GM20000 (cell line): ENCODE results near the gene PHF3.

Source experiments
- DNase-seq: peaks from one replicate; pipeline ENCODE4 v3.0.0; 2012; ENCODE audit warnings: low spot score
- CTCF ChIP-seq: IDR thresholded peaks from 2 replicates; pipeline ENCODE4 v1.5.1; 2012; ENCODE audit warnings: mild to moderate bottlenecking, control low read depth; ENCODE audit errors: extremely low read depth, missing control alignments

Gene PHF3

GRCh38 chr6:63600136-63600535, 35.5 kb upstream of the PHF3 start:
- no peak for TF ChIP-seq CTCF
- DNase-seq, result no peak

DNA sequence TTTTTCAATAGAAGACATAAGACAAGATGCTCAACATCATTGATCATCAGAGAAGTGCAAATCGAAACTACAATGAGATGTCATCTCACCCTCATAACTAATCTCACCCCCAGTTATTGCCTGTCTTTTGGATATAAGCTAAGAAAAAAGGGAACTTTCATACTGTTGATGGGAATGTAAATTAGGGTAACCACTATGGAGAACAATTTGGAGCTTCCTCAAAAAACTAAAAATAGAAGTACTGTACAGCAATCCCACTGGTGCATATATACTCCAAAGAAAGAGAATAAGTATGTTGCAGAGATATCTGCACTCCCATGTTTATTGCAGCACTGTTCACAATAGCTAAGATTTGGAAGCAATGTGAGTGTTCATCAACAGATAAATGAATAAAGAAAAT, 26.4 kb upstream of the PHF3 start:
- no peak for DNase-seq
- no peak for TF ChIP-seq CTCF

GRCh38 chr6:63610944-63611343, 24.7 kb upstream of the PHF3 start:
- DNase-seq, result no peak
- TF ChIP-seq CTCF, result no peak

GRCh38 chr6:63611560-63611959, 24.0 kb upstream of the PHF3 start:
- no peak for DNase-seq
- TF ChIP-seq CTCF, result no peak

DNA sequence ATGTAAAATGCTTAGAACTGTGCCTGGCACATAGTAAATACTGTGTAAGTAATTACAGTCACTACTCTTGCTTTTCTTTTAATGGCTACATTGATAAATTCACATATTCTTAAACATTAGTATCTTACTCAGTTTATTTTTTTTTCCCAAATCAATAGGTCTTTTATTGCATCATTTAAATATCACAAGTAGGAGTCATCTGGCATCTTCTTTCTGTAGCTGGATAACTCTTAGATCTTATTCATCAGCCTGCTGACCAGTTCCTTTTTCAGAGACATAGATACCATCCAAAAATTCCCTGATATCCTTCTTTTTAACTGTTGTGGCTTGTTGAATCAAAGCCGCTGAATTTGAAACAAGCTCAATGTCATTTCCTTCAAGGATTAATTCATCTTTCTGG, 20.0 kb upstream of the PHF3 start:
- DNase-seq, result no peak
- TF ChIP-seq CTCF, result no peak

- TF ChIP-seq CTCF, result no peak
- DNase-seq, result no peak
Observed at GRCh38 chr6:63624091-63624490, 11.5 kb upstream of the PHF3 start.

GRCh38 chr6:63630466-63630865, 5.1 kb upstream of the PHF3 start:
- DNase-seq, result no peak
- TF ChIP-seq CTCF, result no peak
